Measurements from ENCODE around the gene CSKMT.
"Not testable (repeated sequence)": the region's sequence is repeated elsewhere in the genome, so short reads cannot be mapped to it uniquely, and the experiment has no call there.

Gene CSKMT

GRCh38 chr11:62689421-62690183 is 24.5 kb downstream of the CSKMT start, which contains the start of gene LRRN4CL:
Gene LRRN4CL (minus strand): TSS chr11:62689530. CDS start chr11:62688508, 1,022 bp downstream.
- DNase-seq = peak; percentile 87

GRCh38 chr11:62693624-62694023 is 28.5 kb downstream of the CSKMT start:
- not testable (repeated sequence) for DNase-seq

GRCh38 chr11:62694455-62695167 is 29.5 kb downstream of the CSKMT start:
- peak; percentile 69 for DNase-seq

GRCh38 chr11:62702246-62702645 is 37.1 kb downstream of the CSKMT start:
- DNase-seq = no peak

- not testable (repeated sequence) for DNase-seq
Observed at GRCh38 chr11:62703921-62704320, 38.8 kb downstream of the CSKMT start.

GRCh38 chr11:62705413-62705812 is 40.3 kb downstream of the CSKMT start:
- DNase-seq = no peak

- DNase-seq = peak; percentile 96
Observed at GRCh38 chr11:62705880-62706849, 41.1 kb downstream of the CSKMT start.

GRCh38 chr11:62706850-62707247 is 41.7 kb downstream of the CSKMT start:
- no peak for DNase-seq

GRCh38 chr11:62707277-62707861 is 42.3 kb downstream of the CSKMT start, which contains the start of the genes BSCL2 and GNG3:
Gene BSCL2 (minus strand): TSS chr11:62707424. CDS start chr11:62707195, 229 bp downstream.
Gene GNG3 (plus strand): TSS chr11:62707676. CDS start chr11:62708296, 620 bp downstream.
- DNase-seq = peak; percentile 48

GRCh38 chr11:62708392-62708791 is 43.3 kb downstream of the CSKMT start:
- no peak for DNase-seq

GRCh38 chr11:62708793-62709192 is 43.7 kb downstream of the CSKMT start:
- DNase-seq = no peak

- peak; percentile 98 for DNase-seq
Observed at GRCh38 chr11:62709247-62710000, 44.3 kb downstream of the CSKMT start.

- DNase-seq = no peak
Observed at GRCh38 chr11:62710001-62710345, 44.9 kb downstream of the CSKMT start.

GRCh38 chr11:62712276-62712812 is 47.2 kb downstream of the CSKMT start:
- no peak for DNase-seq

GRCh38 chr11:62712861-62713260 is 47.7 kb downstream of the CSKMT start:
- no peak for DNase-seq

GRCh38 chr11:62713343-62713742 is 48.2 kb downstream of the CSKMT start:
- no peak for DNase-seq

GRCh38 chr11:62715150-62716130 is 50.3 kb downstream of the CSKMT start:
- DNase-seq = no peak

GRCh38 chr11:62716206-62716605 is 51.1 kb downstream of the CSKMT start:
- no peak for DNase-seq

- no peak for DNase-seq
Observed at GRCh38 chr11:62716816-62717215, 51.7 kb downstream of the CSKMT start.
